ENCODE data around the gene RAB24.

GRCh38 chr5:177276886-177277285 lies 26.6 kb downstream of the RAB24 start:
- TF ChIP-seq CTCF (optimal IDR thresholded peaks at IDR 0.05 in 1 of 3, IDR thresholded peaks at IDR 0.05 in 1 of 3, conservative IDR thresholded peaks at IDR 0.05 in 1 of 3; ENCODE audit: extremely low read depth in 1 of 3, insufficient read depth in 2 of 3, low read length in 3 of 3) = no peak
- no peak for TF ChIP-seq EZH2 (IDR thresholded peaks at IDR 0.05; ENCODE audit: low read length)
